VCaP (cell line): ENCODE results near the gene PRICKLE2.
A peak's percentile ranks its signal among the peaks of the same experiment; 100 is the strongest.

Source experiments
- H3K27ac ChIP-seq: fragments of 450-650 bp; 2 replicates; pipeline ENCODE4 v1.5.1; 2017
- CTCF ChIP-seq: fragments of 450-650 bp; conservative IDR thresholded peaks from 2 replicates; pipeline ENCODE4 v1.5.1; 2017; ENCODE audit warnings: mild to moderate bottlenecking, moderate library complexity

PRICKLE2 gene

GRCh38 chr3:64186667-64187064 is 38.6 kb downstream of the PRICKLE2 start:
- no peak overlapping the region for H3K27ac ChIP-seq
- TF ChIP-seq CTCF, result no peak

- H3K27ac ChIP-seq, result no peak overlapping the region
- no peak for TF ChIP-seq CTCF
Measured at GRCh38 chr3:64185436-64185835, 39.8 kb downstream of the PRICKLE2 start.

GRCh38 chr3:64184621-64185020 is 40.6 kb downstream of the PRICKLE2 start:
- TF ChIP-seq CTCF, result no peak
- no peak overlapping the region for H3K27ac ChIP-seq

GRCh38 chr3:64179860-64180259 is 45.4 kb downstream of the PRICKLE2 start:
- no peak overlapping the region for H3K27ac ChIP-seq
- no peak for TF ChIP-seq CTCF

- TF ChIP-seq CTCF, result no peak
- H3K27ac ChIP-seq, result peak overlapping the region; percentile 18
Measured at GRCh38 chr3:64179249-64179648, 46.0 kb downstream of the PRICKLE2 start.

GRCh38 chr3:64178419-64178818 is 46.8 kb downstream of the PRICKLE2 start:
- H3K27ac ChIP-seq, result peak overlapping the region; percentile 18
- TF ChIP-seq CTCF, result no peak

GRCh38 chr3:64176461-64176996 is 48.7 kb downstream of the PRICKLE2 start:
- no peak for TF ChIP-seq CTCF
- H3K27ac ChIP-seq, result no peak overlapping the region
